HUES48 (cell line): Measurements from ENCODE around the gene ADAMTS17.
A peak's percentile ranks its signal among the peaks of the same experiment; 100 is the strongest.

Source experiments
- H3K27ac ChIP-seq: one replicate; pipeline ENCODE4 v1.7.0; 2013; ENCODE audit warnings: low read depth, low read length, inconsistent platforms
- H3K27me3 ChIP-seq: 2 replicates; pipeline ENCODE4 v1.6.1; 2013; ENCODE audit warnings: mild to moderate bottlenecking, low read length; ENCODE audit not compliant: control insufficient read depth, insufficient read depth
- H3K36me3 ChIP-seq: 2 replicates; pipeline ENCODE4 v1.6.1; 2013; ENCODE audit warnings: low read length; ENCODE audit not compliant: control insufficient read depth, insufficient read depth
- H3K4me1 ChIP-seq: 2 replicates; pipeline ENCODE4 v1.6.1; 2013; ENCODE audit warnings: mild to moderate bottlenecking, low read length; ENCODE audit not compliant: control insufficient read depth, insufficient read depth
- H3K4me3 ChIP-seq: 2 replicates; pipeline ENCODE4 v1.5.1; 2013; ENCODE audit warnings: mild to moderate bottlenecking, low read depth, low read length
- H3K9ac ChIP-seq: 2 replicates; pipeline ENCODE4 v1.6.1; 2013; ENCODE audit warnings: mild to moderate bottlenecking, low read depth, low read length, moderate library complexity
- H3K9me3 ChIP-seq: 2 replicates; pipeline ENCODE4 v1.6.1; 2013; ENCODE audit warnings: low read length; ENCODE audit not compliant: control insufficient read depth, insufficient read depth

The ADAMTS17 gene

DNA sequence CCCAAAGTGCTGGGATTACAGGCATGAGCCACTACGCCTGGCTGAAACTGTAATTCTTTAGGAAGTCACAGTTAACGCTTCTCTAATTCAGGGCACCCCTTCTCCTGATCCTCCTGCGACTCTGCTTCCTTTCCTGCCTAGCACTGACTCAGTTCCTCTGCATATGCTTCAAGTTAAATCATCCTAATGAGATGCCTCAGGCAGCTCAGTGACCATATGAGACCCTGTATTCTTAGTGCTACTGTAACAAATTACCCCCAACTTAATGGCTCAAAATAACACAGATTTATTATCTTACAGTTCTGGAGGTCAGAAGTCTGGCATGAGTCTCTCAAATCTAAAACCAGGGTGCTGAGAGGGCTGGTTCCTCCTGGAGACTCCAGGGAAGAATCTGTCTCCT, 336.8 kb downstream of the ADAMTS17 start:
- no peak overlapping the region for H3K4me3 ChIP-seq
- no peak overlapping the region for H3K27ac ChIP-seq
- no peaks in the 10 kb centered on the region for H3K27me3 ChIP-seq
- no peak overlapping the region for H3K9ac ChIP-seq
- no peaks in the 10 kb centered on the region for H3K9me3 ChIP-seq
- no peaks in the 10 kb centered on the region for H3K36me3 ChIP-seq
- peaks cover 3% of the 10 kb centered on the region; the same call in 1 of the 2 replicates for H3K4me1 ChIP-seq

DNA sequence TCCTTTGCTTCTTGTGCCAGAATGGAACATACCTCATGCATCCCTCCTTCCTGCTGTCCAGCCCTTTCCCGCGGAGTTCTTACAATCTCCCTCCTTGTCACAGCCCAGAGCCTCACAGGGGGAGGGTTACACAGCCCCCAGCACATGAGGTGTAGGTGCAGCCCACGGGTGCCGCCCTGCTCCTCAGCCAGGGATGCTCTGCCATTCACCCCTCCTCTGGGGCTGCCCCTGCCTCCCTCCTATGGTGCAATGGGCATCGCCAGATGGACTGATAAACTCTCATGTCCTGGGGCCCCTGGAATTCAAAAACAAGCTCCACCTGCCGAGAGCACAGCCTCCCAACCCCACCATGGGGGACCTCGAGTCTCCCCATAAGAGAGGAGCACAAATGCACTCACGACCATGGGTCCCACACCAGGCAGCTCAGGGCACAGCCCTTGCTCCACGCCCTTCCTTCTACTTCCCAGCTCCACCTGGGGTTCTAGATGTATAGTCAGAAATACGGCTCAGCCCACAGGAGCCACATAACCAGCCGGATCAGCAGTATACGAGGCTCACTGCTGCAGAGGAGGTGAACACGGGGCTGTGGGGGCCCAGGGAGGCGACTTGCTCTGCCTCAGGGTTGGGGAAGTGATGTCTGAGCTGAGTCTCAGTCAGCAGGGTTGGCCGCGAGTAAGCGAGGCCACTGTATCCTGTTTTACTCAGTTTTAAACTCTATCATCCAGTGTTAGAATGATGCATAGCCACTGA, 338.8 kb downstream of the ADAMTS17 start:
- H3K4me3 ChIP-seq: no peak overlapping the region
- H3K27ac ChIP-seq: no peak overlapping the region
- no peaks in the 10 kb centered on the region for H3K36me3 ChIP-seq
- no peaks in the 10 kb centered on the region for H3K9me3 ChIP-seq
- no peak overlapping the region for H3K9ac ChIP-seq
- H3K4me1 ChIP-seq: peaks cover 3% of the 10 kb centered on the region; the same call in 1 of the 2 replicates
- H3K27me3 ChIP-seq: no peaks in the 10 kb centered on the region

DNA sequence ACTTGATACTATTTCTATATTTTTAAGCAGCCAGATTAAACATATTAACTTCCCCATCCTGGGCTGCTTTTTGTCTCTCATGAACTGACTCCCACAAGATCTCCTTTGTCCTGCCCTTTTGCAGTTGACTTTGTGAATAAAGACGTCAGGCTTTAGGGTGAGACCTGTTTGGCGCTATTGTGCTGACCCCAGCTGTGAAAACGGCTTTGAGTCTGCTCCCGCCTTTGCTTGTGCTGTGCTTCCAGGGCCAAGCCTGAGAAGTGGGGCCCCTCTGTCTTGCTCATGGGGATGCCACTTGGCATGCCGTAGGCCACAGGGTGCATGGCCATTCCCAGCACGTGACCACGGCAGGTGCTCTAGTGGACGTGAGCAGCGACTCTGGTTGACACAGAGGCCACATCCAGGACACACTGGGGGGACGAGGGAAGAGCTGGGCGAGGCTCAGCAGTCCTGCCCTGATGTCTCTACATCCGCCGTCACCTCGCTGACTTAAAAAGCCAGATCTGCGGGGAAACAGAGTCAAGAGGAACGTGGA, 339.6 kb downstream of the ADAMTS17 start:
- no peak overlapping the region for H3K27ac ChIP-seq
- no peaks in the 10 kb centered on the region for H3K9me3 ChIP-seq
- H3K4me1 ChIP-seq: peaks cover 3% of the 10 kb centered on the region; the same call in 1 of the 2 replicates
- no peaks in the 10 kb centered on the region for H3K36me3 ChIP-seq
- H3K27me3 ChIP-seq: no peaks in the 10 kb centered on the region
- no peak overlapping the region for H3K4me3 ChIP-seq
- H3K9ac ChIP-seq: no peak overlapping the region

DNA sequence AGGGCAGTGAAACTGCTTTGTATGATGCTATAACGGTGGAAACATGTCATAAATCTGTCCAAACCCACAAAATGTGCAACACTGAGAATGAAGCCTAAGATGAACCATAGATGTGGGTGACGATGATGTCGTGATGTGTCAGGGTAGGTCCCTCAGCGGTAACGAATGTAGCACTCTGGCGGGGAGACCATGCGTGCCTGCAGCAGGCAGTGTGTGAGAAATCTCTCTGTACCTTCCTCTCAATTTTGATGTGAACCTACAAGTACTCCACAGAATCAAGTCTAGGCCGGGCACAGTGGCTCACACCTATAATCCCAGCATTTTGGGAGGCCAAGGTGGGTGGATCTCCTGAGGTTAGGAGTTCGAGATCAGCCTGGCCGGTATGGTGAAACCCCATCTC, 340.4 kb downstream of the ADAMTS17 start:
- Histone ChIP-seq H3K36me3 (no peaks in the 10 kb centered on the region), H3K27me3 (no peaks in the 10 kb centered on the region), H3K27ac (no peak overlapping the region), H3K9me3 (no peaks in the 10 kb centered on the region), H3K4me1 (peaks cover 3% of the 10 kb centered on the region; the same call in 1 of the 2 replicates), H3K4me3 (no peak overlapping the region), H3K9ac (no peak overlapping the region)

DNA sequence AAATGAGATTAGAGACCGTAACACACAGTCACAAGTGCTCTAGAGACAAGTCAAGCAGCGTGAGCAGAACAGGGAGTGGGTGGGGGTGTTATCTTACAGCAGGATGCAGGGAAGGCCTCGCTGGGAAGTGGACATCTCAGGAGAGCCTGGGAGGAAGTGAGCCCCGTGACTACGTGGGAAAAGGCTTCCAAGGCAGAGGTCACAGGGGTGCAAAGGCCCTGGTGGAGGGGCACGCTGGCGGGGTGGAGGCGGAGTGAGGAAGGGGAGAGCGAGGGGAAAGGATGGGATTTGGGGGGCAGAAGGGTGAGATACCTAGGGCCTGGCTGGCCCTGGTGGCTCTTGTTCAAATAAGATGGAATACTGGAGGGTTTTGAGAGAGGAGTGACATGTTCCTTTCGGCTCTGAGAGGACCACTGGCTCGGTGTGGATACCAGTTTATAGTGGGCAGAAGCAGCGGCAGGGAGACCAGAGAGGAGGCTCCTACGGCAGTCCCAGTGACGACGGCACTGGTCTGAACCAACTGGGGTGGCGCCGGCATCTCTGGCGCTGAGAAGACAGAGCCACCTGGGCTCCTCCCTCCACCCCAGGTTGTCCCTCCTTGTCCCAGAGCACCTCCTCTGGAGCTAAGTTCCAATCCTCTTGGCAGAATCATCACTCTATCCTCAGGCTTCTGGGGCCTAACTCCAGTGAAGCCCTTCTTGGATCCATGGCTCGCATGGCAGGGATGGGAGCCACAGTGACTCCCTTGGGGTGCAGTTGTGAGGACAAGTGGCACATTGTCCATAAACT, 342.3 kb downstream of the ADAMTS17 start:
- no peaks in the 10 kb centered on the region for H3K36me3 ChIP-seq
- no peaks in the 10 kb centered on the region for H3K27me3 ChIP-seq
- H3K4me1 ChIP-seq: peaks cover 15% of the 10 kb centered on the region
- H3K27ac ChIP-seq: no peak overlapping the region
- no peak overlapping the region for H3K9ac ChIP-seq
- H3K9me3 ChIP-seq: no peaks in the 10 kb centered on the region
- H3K4me3 ChIP-seq: no peak overlapping the region

DNA sequence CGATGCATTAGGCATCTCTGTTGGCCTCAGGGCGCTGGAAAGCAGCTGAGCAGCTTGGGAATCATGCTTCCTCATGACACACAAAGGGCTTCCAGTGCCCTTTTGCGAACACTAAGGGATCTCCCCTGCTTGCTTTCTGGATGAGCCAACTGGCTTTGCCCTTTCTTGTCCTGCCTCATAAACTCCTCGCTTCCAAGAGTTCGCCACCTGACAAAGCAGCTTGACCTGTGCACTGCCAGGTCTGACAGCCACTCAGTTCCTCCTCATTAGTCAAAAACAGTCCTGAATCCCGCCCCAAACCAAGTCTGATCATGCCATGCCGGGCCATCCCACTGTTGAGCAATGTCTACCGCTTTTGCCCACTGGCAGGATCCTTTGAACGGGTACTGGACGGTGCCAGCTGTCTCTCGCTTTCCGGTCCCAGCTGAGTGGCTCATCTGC, 343.1 kb downstream of the ADAMTS17 start:
- Histone ChIP-seq H3K36me3 (no peaks in the 10 kb centered on the region), H3K4me1 (peaks cover 15% of the 10 kb centered on the region), H3K9me3 (no peaks in the 10 kb centered on the region), H3K27ac (no peak overlapping the region), H3K9ac (no peak overlapping the region), H3K4me3 (no peak overlapping the region), H3K27me3 (no peaks in the 10 kb centered on the region)

DNA sequence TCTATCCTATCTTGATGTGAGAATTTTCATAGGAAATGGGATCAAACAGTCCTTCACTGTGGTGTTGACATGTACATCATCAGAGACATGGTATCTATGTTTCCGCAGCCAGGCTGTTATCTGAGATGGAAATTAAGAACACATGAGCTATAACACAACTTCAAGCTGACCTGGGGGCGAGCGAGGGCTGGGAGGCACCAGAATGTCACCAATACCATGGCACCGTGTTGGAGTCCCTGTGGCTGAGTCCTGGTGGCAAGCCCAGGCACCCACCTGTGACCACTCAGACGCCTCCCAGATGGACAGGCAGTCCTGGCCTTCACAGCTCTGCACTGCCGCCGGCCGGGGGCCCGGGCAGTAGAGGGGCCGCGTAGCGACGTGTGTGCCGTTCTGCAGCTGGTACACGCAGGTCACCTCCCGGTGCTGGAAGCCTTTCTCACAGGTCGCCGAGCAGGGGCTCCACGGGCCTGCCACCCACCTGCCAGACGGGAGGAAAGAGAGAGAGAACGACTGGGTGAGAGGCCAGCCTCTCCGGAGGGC, 344.6 kb downstream of the ADAMTS17 start:
- H3K9me3 ChIP-seq: no peaks in the 10 kb centered on the region
- H3K4me1 ChIP-seq: peaks cover 12% of the 10 kb centered on the region
- H3K36me3 ChIP-seq: no peaks in the 10 kb centered on the region
- H3K9ac ChIP-seq: no peak overlapping the region
- no peak overlapping the region for H3K4me3 ChIP-seq
- no peak overlapping the region for H3K27ac ChIP-seq
- H3K27me3 ChIP-seq: no peaks in the 10 kb centered on the region

DNA sequence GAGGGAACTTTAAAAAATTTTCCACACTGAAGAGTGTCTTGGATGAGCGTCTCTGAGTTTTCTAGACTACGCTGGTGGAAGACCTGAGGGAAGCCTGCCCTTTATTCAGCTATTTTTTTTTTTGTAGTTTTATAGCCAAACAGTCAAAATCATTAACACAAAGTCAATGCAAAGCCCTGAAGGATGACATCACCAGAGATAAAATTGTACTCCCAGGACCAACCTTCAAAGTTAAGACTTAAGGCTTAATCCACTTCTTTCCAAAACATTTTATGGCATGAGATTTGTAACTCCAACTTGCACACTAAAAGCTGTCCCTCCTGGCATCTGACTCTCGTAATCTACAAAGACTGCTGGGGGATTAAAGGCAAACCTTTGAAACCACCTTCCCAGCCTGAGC, 345.1 kb downstream of the ADAMTS17 start:
- Histone ChIP-seq H3K4me1 (peaks cover 11% of the 10 kb centered on the region), H3K9me3 (no peaks in the 10 kb centered on the region), H3K27me3 (no peaks in the 10 kb centered on the region), H3K9ac (no peak overlapping the region), H3K36me3 (no peaks in the 10 kb centered on the region), H3K27ac (no peak overlapping the region), H3K4me3 (no peak overlapping the region)

DNA sequence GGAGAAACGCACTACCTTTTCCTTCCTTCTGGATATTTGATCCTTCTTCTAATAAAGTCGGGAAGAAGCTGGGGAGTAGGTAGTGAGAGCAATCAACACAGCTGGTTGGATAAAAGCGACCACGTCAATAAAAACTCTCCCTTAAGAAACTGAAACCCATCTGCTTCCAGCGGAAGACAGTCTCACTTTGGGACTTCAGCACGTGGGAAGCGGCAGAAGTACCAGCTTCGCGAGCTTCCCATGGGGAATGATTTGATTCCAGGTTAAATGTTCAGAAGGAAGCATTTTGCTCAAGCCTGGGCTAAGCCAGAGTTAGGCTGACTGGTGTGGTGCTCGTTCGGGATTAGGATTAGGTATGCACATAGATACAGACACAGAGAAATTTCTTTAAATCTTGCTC, 346.2 kb downstream of the ADAMTS17 start:
- Histone ChIP-seq H3K27me3 (no peaks in the 10 kb centered on the region), H3K4me3 (no peak overlapping the region), H3K27ac (no peak overlapping the region), H3K9me3 (no peaks in the 10 kb centered on the region), H3K4me1 (peaks cover 11% of the 10 kb centered on the region), H3K36me3 (no peaks in the 10 kb centered on the region), H3K9ac (no peak overlapping the region)

DNA sequence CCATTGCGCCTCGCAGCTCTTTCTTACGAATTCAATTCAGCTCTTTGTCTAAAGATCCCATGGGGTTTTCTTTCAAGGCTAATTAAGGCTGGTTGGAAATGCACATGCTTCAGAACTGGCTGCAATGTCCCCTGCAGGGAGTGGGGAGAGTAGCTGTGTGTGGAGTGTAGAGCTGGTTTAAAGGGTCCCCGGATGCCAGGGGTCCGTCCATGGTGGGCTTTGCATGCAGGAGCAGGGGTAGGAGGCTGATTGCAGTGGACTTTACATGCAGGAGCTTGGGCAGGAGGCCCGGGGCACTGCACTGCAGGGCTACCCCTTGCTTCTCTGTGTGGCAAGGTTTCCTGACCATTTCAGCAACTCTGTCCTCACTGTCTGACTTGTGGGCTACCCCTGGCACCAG, 346.9 kb downstream of the ADAMTS17 start:
- Histone ChIP-seq H3K4me1 (peaks cover 11% of the 10 kb centered on the region), H3K27ac (peak overlapping the region; percentile 25), H3K36me3 (no peaks in the 10 kb centered on the region), H3K27me3 (no peaks in the 10 kb centered on the region), H3K9ac (no peak overlapping the region), H3K9me3 (no peaks in the 10 kb centered on the region), H3K4me3 (no peak overlapping the region)

DNA sequence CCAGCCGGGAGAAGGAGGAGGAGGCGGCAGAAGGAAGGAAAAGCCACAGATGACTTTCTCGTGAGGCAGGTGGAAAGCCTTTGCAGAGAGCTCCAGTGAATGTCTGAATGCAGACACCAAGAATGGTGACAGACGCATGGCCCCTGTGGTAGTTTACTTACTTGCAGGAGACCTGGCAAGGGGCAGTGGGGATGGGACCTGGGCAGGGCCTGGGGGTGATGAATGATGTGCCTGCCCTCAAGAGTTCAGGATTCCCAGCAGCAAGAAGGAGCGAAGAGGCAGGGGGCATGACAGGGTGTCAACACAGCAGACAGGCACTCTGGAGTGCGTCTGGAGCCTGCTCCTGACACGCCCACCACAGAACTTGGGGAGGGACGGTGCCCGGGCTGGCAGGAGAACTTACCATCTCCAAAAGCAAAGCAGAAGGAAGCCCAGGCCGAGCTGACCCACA, 348.1 kb downstream of the ADAMTS17 start:
- Histone ChIP-seq H3K4me1 (peaks cover 11% of the 10 kb centered on the region), H3K36me3 (no peaks in the 10 kb centered on the region), H3K4me3 (no peak overlapping the region), H3K9me3 (no peaks in the 10 kb centered on the region), H3K27me3 (no peaks in the 10 kb centered on the region), H3K27ac (no peak overlapping the region), H3K9ac (no peak overlapping the region)
